Measurements from ENCODE around the gene SPRY2.
"Not testable (repeated sequence)": the region's sequence is repeated elsewhere in the genome, so short reads cannot be mapped to it uniquely, and the experiment has no call there.

Gene SPRY2

GRCh38 chr13:80348314-80348713, 7.4 kb upstream of the SPRY2 start:
- no peak for DNase-seq

GRCh38 chr13:80345771-80346510, 5.0 kb upstream of the SPRY2 start:
- DNase-seq = no peak

- DNase-seq = not testable (repeated sequence)
Measured at GRCh38 chr13:80344032-80344431, 3.1 kb upstream of the SPRY2 start.

- no peak for DNase-seq
Measured at GRCh38 chr13:80342471-80343371, 1.8 kb upstream of the SPRY2 start.

- peak; percentile 56 for DNase-seq
Measured at GRCh38 chr13:80341756-80342370, 937 bp upstream of the SPRY2 start.

- DNase-seq = no peak
Measured at GRCh38 chr13:80340651-80341100, 250 bp downstream of the SPRY2 start.

GRCh38 chr13:80339912-80340650, 845 bp downstream of the SPRY2 start:
- DNase-seq = no peak

GRCh38 chr13:80339563-80339911, 1.4 kb downstream of the SPRY2 start:
- no peak for DNase-seq

GRCh38 chr13:80338781-80339562, 2.0 kb downstream of the SPRY2 start:
- DNase-seq = no peak

- DNase-seq = no peak
Measured at GRCh38 chr13:80337288-80338081, 3.4 kb downstream of the SPRY2 start.

GRCh38 chr13:80336776-80337287, 4.1 kb downstream of the SPRY2 start:
- no peak for DNase-seq

- DNase-seq = no peak
Measured at GRCh38 chr13:80336370-80336769, 4.6 kb downstream of the SPRY2 start.

- no peak for DNase-seq
Measured at GRCh38 chr13:80334597-80335260, 6.2 kb downstream of the SPRY2 start.

- no peak for DNase-seq
Measured at GRCh38 chr13:80331984-80332383, 8.9 kb downstream of the SPRY2 start.

GRCh38 chr13:80329250-80329649, 11.7 kb downstream of the SPRY2 start:
- DNase-seq = no peak

GRCh38 chr13:80319004-80319403, 21.9 kb downstream of the SPRY2 start:
- no peak for DNase-seq

- no peak for DNase-seq
Measured at GRCh38 chr13:80314711-80315653, 25.9 kb downstream of the SPRY2 start.

GRCh38 chr13:80313668-80314256, 27.2 kb downstream of the SPRY2 start:
- DNase-seq = no peak

GRCh38 chr13:80312967-80313366, 28.0 kb downstream of the SPRY2 start:
- DNase-seq = no peak

Measured in NCI-H524 treated with DMSO at 0.1 percent for 48 hours (cell line).